HG03039 (cell line): ENCODE data around the gene CDH13.

Source experiments
- ATAC-seq: cut with Tn5 transposase; IDR thresholded peaks from one replicate; pipeline ENCODE4 v1.9.1; 2021; ENCODE audit warnings: mild to moderate bottlenecking, moderate library complexity; ENCODE audit not compliant: unreplicated experiment

CDH13 gene

DNA sequence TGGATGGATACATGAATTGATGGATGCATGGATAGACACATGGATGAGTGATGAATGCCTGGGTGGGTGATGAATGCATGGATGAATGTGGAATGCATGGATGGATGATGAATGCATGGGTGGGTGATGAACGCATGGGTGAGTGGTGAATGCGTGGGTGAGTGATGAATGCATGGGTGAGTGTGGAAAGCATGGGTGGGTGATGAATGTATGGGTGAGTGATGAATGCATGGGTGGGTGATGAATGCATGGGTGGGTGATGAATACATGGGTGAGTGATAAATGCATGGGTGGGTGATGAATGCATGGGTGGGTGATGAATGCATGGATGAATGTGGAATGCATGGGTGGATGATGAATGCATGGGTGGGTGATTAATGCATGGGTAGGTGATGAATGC is 1097.1 kb downstream of the CDH13 start:
- ATAC-seq = no peak

DNA sequence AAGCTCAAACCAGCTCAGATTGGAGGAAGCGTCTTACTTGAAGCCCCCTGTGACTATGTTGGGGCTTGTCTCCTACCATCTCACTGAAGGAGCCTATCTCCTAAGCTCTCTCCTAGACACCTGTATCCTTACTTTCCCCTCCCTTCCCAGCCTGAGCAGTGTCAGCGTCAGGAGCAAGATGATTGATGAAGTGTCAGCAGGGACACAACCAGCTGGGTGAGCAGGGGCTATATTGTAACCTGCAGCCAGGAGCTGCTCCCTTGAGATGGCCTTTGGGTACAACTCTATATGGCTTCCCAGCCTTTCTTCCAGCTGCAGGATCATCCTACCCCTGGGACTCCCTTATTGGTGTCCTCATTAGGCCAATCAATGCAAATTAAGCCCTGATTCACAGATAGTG is 1097.8 kb downstream of the CDH13 start:
- ATAC-seq = no peak

DNA sequence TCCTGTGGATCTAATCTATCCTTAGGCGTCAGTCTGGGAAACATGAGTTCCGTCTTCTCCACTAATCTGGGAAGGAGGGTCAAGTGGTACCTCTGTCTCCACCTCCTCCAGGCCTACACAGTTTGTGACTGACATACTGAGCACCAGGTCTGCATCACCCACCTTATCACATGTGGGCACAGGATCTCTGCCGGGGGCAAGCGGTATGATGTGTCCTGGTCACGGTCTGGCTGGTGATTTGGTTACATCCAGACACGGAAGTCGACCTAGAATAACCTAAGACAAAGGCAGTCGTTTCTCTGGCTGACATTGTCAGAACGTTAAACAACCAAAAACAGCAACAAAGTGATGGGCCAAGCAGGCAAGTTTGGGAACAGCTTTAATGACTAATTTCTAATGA is 1098.5 kb downstream of the CDH13 start:
- no peak for ATAC-seq

DNA sequence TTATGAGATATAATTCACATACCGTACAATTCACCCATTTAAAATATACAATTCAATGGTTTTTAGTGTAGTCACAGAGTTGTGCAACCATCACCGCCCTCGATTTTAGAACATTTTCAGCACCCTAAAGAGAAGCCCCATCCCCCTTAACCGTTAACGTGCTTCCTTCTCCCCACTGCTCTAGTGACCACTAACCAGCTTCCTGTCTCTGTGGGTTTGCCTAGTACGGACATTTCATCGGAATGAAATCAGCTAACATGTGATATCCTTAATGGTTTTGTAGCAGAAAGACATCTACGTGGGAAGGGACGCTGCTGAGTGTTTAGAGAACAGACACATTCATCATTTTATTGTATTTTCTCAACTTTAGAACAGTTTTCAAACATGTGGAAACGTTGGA is 1100.2 kb downstream of the CDH13 start:
- ATAC-seq = no peak

DNA sequence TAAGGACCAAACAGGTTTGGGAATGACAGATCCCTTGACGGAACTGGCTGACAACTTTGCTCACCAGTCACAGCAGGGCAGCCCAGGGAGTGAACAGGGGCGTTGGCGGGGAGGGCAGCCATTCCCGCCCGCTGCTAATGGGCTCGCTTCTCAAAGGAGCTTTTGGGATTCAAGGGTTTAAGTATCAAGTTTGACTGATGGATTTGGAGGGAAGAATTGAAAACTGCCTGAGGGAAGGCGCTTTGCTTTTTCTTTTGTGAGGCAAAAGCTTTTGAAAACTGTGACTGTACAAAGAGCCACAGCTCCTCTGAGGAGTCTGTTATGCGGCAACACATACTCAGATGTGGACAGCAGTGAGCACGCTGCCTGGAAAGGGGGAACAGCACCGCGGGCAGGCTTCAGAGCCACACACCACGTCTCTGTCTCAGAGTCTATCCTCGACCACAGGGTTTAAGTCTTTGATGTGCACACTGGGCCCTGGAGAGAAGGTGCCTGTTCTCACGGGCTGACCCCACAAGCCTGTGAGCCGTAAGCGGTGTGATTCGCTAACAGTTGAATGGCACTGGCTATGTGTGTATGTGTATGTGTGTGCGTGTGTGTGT is 1101.1 kb downstream of the CDH13 start:
- ATAC-seq = no peak

DNA sequence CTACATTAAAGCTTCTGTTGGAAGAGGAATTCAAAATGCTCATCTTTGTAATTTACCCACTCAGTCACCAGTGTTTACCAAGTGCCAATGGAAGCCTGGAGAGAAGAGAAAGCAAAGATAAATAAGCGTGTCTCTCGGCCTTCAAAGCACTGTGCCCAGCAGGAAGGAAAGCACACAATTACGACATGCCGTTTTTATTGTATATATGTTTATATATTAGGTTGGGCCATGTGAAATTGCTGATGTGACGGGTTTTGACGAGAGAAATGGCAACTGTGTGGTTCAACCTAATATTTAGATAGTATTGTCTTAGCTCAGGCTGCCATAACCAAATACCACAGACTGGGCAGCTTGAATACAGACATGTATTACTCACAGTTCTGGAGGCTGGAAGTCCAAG is 1101.7 kb downstream of the CDH13 start:
- no peak for ATAC-seq

DNA sequence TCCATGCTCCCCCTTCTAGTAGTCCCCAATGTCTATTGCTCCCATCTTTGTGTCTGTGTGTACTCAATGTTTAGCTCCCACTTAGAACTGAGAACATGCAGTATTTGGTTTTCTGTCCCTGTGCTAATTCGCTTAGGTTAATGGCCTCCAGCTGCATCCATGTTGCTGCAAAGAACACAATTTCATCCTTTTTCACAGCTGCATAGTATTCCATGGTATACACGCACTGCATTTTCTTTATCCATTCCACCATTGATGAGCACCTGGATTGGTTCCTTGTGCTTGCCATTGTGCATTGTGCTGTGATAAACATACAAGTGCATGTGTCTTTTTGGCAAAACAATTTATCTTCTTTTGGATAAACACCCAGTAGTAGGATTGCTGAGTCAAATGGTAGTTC is 1104.0 kb downstream of the CDH13 start:
- no peak for ATAC-seq

DNA sequence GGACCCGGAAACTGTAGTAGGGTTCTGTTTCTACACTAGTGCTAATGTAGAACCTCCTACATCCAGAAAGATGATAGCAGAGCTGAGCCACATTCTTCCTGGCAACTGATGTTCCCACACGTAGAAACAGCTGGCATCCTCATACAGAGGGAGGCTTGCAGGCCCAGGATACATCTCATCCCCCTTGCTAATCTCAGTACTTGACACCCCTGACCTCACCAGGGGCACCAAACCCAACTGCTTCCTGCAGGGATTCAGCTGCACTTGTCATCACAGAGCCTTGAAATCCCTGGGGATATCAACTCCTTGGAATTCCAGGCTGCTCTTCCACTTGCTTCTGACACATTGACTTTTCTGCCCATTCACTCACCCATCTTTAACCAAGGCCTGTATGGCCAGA is 1105.8 kb downstream of the CDH13 start:
- no peak for ATAC-seq

DNA sequence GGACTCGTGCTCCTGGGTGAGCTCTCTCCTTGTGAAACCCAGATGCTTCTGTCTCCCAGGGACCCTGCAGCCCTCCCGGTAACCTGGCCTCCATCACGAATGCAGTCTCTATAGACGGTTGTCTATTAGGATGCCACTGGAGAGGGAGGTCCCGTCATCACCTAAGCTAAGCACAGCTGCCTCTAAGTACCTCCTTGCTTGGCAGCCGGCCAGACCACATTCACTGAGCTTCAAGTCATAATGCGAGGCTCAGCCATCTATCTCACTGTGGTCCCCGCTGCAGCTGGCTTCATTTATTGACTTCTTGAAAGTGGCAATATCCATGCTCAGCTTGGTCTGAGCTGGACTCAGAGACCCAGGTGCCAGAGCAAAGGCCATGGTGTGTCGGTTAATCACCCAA is 1106.5 kb downstream of the CDH13 start:
- ATAC-seq = no peak

DNA sequence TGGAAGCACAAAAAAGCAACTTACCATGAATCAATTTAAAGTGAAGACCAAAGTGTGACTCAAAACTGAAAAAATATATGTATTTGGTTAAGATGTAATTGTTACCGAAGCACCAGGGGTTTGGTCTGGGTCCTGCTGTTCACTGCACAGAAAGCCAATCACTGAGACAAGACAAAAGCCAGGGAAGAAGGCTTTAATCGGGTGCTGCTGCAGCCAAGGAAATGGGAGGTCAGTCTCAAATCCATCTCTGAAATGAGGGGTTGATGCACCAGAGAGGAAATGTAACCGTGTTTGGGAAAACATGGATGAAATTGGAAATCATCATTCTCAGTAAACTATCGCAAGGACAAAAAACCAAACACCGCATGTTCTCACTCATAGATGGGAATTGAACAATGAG is 1107.4 kb downstream of the CDH13 start:
- no peak for ATAC-seq

DNA sequence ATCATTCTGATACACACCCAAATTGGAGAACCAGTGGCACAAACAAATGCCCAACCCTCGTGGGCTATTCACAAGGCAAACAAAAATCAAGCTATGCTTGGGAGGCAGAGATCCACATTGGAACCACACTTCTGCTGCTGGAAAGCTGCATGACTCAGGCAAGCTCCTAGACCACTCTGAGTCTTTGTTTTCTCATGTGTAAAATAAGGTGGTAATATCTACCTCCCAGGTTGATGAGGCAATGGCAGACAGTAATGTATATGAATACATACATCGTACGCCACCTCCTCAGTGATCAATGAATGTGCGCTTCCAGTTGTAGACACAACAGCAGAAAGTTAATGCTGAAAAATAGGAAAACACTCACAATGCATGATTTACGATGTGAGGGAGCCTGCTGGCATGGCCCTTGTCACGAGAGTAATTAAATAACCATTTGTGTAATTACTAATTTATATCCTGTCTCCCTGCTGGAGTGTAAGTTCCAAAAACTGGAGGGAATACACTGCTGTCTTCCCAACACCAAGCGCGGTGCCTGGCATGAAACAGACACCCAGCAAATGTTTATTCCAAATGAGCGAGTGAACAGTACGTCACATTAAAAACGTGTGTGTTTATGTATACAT is 1111.1 kb downstream of the CDH13 start:
- no peak for ATAC-seq

DNA sequence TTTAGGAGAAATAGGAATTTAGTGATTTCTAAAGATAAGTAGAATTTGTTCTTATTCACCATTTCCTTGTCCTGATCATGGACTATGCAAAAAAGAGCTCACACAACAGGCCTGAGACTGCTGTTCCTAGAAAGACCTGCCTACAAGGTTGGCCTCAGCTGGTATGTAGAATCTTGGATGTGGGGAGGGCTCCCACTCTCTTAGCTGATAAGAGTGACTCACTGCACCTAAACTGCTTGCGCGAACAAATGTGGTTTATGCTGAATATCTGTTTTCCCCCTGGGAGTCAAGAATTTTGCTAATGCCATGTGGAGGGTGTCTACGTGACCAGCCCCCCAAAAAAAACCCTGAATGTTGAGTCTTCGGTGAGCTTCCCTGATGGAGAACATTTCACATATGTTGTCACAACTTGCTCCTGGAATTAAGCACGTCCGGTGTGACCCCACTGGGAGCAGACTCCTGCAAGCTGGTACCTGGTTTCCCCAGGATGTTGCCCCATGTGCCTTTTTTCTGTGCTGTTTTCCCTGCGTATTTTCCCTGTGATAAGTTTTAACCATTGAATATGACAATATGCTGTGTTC is 1112.2 kb downstream of the CDH13 start:
- no peak for ATAC-seq

DNA sequence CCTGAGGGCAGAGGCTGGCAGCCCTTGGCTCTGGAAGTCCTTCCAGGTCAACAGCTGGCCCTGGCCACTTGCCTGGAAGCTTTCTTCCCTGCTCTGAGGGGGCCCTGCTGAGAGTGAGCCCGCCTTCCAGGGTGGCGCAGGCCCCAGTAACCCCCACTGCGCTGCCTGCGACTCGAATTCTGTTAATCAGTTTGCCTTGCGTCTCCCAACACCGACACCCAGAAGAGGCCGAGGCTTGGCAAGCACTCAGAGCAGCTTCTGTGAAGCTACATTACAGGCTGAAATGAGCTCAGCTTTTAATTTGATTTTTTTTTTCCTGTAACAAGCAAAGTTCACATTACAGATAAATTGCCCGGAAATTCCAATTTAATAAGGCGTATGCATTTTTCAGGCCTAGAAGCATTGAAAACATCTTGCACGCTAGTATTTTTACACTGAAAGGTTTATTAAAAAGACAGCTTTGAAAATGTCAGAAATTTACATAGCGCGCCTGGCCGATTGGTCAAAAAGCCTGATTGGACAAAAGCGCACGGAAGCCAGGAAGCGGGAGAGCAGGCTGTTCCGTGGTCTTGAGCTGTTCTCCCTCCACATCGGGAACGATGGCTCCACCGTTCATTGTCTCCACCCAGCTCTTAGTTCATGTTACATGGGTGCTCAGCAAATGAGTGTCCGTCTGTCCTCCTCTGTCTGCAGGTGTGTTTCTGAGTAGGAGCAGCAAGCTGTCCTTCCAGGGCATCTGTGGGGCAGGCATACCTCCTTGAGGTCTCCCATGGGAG is 1115.5 kb downstream of the CDH13 start:
- ATAC-seq = no peak

DNA sequence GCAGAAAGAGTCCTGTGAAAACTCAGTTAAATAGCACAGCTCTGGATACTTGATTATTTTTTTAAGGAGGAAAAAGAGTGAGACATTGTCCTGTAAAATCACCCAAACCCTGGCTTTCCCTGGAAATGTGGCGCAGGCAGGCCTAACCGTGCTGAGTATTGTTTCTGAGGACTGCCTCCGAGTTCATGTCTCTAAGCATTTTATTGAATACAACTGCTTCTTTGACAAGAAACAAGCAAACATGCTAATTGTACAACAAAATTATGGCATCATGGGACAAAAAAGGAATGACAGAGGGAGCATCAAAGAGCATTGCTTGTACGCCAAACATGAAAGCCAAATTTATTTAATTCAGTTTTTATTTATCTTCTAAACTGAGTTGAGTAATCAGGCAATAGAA is 1116.5 kb downstream of the CDH13 start:
- no peak for ATAC-seq

DNA sequence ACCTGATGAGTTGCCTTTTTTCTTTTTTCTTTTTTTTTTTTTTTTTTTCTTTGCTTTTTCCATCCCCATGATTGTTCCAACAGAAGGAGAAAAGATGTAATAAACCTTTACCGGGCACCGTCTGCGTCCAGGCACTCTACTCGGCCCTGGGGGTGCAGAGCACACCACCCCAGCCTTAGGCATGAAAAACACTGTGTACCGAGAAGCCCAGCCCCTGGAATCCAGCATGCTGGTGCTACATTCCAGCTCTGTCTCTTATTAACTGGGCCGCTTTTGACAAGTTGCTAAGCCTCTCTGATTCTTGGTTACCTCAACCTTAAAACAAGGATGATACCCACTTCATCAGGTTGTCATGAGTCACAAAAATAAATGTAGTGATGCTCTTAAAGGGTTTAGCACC is 1117.0 kb downstream of the CDH13 start:
- ATAC-seq = no peak

DNA sequence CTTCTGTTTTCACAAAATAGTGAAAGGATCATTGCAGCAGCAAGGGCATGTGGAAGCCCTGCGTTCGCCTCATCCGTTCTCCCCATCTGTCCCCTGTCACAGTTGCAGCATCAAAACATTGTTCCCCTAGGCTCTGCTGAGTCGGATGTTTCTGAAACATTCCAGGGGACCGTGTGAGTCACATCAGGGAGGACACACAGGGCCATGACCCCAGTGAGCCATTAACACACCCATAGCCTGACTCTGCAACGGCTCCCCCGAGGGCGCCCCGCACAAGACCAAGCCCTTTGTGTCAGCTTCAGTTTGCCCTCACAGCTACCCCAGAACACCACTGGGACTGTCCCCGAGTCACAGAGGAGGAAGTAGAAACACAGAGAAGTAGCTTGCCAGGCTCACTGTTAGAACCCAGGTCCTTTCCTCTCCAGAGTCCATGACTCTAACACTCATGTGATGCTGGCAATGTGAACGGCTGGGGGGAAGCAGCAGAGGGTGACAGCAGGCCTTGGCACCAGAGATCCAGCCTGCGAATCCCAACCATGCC is 1117.7 kb downstream of the CDH13 start:
- ATAC-seq = no peak

DNA sequence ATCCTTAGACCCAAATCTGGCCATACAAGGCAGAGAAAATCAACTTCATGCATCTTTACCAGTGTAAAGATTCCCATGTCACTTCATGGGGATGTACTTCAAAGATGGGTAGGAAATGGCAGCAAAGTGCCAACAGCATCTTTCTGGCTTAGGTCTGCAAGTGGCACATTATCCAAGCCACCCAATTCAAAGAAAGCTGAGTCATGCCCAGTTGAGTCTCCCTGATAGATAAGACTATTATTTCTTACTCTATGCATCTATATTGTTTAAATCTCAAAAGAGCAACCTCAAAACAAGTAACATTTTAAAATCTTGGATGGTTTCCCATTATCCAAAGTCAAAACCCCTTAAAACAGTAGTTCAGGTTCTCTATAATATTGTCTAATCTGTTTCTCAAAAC is 1119.8 kb downstream of the CDH13 start:
- no peak for ATAC-seq

DNA sequence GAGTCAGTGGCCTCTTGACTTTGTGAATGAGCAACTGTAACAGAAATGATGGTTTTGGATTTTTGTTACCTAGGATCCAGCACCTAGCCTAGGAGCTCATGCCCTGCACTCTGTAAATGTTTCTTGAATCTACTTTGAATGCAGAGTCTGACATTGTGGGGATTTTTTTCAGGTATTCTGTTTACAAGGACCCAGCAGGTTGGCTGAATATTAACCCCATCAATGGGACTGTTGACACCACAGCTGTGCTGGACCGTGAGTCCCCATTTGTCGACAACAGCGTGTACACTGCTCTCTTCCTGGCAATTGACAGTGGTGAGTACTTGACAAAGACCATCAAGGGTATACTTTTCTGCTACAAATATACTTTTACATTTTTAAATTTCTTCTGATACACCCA is 1121.2 kb downstream of the CDH13 start:
- no peak for ATAC-seq

DNA sequence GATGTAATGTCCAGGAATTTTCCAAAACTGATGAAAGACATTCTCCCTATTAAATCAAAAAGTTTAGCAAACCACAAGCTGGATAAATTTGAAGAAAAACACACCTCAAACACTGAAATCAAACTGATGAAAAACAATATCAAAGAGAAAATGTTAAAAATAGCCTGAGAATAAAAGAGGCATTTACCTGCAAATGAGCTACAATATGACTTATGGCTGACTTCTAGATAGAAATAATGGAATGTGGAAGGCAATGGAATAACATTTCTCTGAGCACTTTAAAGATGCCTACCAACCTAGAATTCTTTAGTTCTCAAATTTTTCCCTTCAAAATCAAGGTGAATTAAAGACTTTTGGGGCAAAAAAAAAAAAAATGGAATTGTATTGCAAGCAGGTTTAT is 1128.6 kb downstream of the CDH13 start:
- ATAC-seq = no peak

DNA sequence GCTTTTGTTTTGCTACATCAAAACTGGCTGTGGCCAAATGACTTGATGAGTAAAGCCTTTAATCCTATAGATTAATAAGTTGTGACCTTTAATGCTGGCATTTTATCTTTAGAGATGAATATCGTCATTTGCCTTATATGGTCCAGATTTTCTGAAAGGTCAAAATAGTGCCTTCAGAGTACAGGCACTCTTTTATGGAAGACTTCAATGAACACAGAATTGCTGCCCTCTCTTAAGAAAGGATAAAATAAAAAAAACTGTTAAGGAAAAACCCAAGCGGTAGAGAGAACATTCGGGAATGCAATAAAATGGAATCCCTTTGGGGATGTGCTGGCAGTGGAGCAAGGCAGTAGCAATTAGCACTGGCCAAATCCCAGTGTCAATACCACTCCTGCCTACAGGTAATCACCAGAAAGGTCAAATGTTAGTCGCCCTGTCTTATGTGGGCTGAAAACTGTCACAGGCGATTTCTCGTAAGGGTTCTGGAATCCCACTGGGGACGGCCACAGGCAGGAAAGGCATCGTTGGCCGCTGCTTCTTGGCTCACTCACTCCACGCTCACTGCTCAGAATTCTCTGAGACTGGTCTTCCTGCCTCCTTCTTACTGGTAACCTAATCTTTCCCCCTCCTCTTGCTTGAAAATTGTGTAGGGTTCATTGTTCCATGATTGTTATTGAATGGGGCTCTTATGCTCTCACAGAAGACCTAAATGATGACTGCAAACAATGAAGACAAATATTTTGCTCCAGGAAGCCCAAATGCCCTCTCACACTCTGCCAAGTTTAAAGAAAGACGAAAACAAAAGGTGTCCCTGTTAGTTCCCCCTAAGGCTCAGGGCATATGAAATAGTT is 1135.6 kb downstream of the CDH13 start:
- no peak for ATAC-seq

DNA sequence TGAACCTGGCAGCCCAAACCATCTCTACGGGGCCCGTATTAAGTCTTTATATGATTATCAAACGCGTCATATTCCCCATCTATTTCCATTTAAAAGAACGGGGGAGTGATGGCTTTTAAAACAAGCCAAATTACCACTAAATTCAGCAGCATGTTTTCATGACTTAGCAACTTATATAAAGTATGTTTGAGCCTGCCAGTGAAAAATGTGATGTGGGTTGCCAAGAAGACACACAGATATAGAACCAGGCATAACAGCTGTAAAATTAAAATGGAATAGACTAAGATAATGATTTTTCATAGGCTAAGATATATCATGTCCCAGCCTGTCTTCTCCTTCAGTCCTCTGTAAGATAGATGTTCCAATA is 1136.2 kb downstream of the CDH13 start:
- ATAC-seq = no peak
